ENCODE measurements around the gene DYNLT4.
A peak's percentile ranks its signal among the peaks of the same experiment; 100 is the strongest.

DYNLT4 gene

DNA sequence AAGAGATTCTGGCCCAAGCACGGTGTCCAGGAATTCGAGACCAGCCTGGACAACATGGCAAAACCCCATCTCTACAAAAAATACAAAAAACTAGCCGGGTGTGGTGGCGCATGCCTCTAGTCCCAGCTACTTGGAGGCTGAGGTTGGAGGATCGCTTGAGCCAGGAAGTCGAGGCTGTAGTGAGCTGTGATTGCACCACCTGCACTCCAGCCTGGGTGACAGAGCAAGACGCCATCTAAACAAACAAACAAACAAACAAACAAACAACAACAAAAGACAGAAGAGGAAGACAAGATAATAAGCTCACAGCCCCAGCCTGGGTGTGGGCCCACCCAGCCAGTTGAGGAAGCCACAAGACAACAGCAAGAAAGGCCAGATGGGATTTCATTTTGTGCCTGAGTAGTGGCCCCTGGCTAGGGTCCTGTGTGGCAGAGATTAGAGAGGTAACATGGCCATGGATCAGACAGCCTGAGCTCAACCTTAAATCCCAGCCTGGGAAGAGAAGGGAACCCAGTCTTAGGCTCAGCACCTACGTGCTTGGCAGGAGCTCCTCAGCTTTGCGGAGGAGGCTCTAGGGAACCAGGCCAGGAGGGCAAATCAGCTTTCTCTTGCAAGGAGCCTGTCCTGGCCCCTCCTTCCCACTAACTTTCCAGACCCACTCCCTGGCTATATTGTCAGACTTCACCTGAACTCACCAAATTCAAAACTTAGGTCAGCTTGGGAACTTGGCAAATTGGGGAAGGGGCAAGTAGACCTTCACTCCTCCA, 14.2 kb downstream of the DYNLT4 start:
- FAIRE-seq, result no peak

DNA sequence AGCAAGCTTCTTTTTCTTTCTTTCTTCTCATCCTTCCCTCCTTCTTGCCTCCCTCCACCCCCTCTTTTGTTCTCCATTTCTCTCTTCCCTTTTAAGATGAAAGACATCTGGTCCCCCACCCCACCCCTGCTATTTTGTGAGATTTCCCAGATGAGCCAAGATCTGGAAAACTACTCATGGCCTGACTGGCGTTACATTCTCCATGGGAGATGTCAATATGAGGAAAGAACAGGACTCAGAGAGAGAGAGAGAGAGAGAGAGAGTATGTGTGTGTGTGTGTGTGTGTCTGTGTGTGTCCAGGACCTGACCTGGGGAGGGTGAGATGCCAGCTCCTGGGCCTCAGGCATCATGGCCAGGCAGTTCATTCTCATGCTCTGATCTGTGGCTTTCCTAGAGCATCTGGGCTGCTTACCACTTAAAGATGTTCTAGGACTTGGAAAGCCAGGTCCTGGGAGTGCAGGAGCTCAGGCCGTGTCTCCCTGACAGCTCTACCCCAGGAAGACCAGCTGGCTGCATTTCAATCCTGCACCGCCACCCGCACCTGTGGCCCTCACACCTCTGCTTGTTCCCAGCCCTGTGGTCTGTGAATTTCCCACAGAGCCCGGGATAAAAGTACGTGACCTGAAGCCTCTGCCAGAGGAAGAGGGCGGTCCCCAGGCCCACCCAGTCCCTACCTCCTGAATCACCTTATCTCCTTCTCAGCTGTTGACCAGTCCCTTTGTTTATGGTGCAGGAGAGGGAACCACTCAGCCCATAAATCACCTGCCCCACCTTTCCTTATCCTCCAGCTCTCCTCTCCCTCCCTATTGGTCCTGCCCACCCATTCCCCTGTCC, 16.0 kb downstream of the DYNLT4 start:
- FAIRE-seq (no peak), DNase-seq (ENCODE audit: extremely low spot score, insufficient read length, low read depth) (no peak)

More for the DNA sequence above, 14.2 kb downstream of the DYNLT4 start:
- no peak for DNase-seq (ENCODE audit: extremely low spot score, insufficient read length, low read depth)

DNA sequence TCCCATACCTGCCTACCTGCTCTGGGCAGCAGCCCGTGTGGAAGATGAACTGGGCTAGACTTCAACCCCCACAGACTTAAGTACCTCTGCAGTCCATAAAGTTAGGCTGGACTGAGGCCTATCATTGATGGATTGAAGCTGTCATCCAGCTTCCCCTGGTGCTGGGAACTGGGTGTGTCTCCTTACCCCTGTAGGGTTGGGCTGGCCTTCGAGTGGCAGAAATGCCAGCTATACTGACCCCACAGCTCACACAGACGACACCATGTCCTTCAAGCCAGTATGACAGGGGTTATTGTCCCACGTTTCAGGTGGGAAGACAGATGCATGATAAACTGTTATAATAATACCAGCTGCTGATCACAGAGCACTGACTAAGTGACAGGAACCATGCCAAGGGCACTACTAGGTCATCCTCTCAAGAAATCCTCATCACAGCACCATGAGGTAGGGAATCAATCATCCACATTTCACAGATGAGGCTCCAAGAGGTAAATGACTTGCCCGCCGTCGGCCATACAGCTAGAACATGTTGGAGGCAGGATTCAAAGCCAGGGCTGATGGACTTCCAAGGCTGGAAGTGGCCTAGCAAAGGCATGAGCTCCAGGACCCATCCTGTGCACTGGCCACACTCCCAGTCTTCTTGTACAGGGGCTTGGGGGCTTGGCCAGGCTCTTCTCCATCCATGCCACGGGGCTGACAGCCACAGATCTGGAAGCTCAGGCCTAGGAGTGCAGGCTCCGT, 18.9 kb downstream of the DYNLT4 start, which contains the start of gene BEST4:
Gene BEST4, minus strand, starts transcription at position 51 of the 741 bp plus-strand sequence. CDS start 465 bp downstream, outside the sequence.
- DNase-seq (ENCODE audit: extremely low spot score, insufficient read length, low read depth) (no peak), FAIRE-seq (no peak)

- FAIRE-seq (no peak), DNase-seq (ENCODE audit: extremely low spot score, insufficient read length, low read depth) (no peak)
Measured at GRCh38 chr1:44787506-44787905, 19.6 kb downstream of the DYNLT4 start.

DNA sequence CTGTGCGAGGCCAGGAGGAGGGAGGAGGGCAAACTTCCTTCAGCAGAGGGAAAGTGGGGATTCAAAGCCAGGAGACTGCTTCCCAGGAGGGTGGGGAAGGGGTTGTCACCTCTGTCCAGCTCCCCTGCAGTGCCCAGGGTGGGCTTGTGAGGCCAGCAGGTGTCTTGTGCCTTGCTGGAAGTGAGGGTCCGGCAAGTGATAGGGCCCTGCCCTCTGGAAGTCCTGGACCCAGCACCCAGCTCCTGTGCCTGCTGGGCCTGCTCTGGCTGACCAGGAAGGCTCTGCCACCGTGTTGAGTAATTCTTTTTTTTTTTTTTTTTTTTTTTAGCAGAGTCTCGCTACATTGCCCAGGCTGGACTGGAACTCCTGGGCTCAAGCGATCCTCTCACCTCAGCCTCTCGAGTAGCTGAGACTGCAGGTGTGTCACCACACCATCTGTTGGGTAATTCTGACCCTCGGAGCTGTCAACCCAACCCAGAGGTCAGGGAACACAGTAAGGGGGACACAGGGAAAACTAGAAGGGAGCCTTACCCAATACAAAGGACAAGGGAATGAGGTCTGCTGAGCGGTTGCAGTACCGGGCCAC, 20.2 kb downstream of the DYNLT4 start:
- FAIRE-seq, result no peak
- no peak for DNase-seq (ENCODE audit: extremely low spot score, insufficient read length, low read depth)

- no peak for DNase-seq (ENCODE audit: extremely low spot score, insufficient read length, low read depth)
- peak; percentile 62 for FAIRE-seq
Measured at GRCh38 chr1:44786138-44786840, 20.9 kb downstream of the DYNLT4 start.

DNA sequence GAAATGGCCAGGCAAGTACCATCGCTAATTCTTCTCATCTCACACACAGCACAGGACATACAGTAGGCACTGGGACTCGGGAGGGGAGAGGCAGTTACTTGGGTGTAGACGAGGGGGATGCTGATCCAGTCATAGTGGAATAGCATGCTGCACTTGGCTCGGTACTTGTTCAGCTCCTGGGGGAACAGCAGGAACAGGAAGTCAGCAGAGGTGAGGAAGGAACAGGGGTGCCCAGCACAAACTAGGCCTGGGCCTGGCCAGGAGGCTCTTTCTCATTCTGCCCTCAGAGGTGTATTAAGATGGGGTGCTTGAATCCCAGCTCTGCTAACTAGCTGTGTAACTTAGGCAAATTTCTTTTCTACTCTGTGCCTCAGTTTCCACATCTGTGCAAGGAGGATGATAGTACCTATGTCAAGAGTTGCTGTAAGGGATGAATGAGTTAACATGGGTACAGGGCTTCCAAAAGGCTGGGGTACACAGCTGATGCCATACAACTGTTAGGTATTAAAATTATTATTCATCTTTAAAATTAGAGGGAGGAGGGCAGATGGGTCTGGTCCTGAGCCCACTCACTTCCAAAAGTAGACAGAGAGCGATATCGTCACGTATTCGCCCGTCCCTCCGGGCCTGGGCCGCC, 21.5 kb downstream of the DYNLT4 start:
- no peak for FAIRE-seq
- DNase-seq (ENCODE audit: extremely low spot score, insufficient read length, low read depth), result no peak

GRCh38 chr1:44785029-44785380, 22.1 kb downstream of the DYNLT4 start:
- no peak for FAIRE-seq
- DNase-seq (ENCODE audit: extremely low spot score, insufficient read length, low read depth), result no peak

DNA sequence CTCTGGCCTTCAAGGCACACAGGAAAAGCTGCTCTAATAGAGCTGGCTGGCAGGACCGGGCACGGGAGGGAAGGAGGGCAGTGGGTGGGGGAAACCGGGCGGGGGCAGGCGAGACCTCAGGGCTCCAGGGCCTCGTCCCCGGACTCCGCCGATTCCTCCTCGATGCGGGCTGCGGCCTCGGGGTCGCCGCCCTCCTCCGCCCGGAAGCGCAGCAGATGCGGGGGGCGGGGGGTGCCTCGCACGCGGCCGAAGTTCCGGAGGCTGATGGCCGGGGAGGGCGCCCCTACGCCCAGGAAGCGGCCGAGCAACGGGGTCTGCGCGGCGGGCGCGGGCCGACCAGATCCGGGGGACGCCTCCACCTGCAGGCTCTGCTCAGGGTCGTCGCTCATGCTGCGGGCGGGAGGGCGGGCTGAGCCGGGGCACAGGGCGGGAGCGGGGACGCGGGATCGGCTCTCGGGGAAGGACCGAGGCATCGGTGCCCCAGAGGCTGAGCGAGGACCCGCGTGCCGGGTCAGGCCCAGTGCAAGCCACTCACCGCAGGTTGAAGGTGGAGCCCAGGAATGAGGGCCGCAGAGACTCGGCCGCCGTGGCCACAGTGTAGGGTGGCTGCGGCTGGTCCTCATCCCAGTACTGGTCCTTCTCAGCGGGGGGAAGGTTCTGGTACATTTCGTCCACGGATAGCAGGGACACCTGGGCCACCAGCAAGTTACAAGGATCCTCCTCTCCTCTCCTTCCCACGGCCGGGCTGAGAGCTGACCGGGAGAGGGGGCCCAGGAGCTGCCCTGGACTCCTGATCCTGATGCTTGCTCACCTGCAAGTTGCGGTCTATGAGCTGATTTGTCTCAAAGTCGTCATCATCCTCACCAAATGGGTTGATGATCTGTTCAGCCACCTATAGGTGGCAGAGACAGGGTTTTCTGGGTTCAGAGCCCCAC, 22.8 kb downstream of the DYNLT4 start:
- FAIRE-seq (no peak), DNase-seq (ENCODE audit: extremely low spot score, insufficient read length, low read depth) (no peak)

DNA sequence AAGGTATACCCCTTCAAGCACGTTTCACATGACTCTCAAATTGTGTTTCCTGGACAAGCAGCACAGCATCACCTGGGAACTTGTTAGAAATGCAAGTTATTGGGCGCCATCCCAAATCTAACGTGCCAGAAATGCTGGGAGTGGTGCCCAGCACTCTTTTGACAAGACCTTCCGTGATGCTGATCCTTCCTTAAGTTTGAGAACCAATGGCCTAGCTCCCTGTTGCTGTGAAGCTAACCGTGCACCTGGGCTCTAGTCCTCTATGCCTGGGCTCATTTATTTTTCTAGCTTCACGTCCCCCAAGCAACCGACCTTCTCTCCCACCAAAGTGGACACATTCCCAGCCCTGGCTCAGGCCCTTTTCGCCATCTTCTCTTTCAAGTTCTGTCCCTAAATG, 23.5 kb downstream of the DYNLT4 start:
- no peak for DNase-seq (ENCODE audit: extremely low spot score, insufficient read length, low read depth)
- FAIRE-seq, result no peak

DNA sequence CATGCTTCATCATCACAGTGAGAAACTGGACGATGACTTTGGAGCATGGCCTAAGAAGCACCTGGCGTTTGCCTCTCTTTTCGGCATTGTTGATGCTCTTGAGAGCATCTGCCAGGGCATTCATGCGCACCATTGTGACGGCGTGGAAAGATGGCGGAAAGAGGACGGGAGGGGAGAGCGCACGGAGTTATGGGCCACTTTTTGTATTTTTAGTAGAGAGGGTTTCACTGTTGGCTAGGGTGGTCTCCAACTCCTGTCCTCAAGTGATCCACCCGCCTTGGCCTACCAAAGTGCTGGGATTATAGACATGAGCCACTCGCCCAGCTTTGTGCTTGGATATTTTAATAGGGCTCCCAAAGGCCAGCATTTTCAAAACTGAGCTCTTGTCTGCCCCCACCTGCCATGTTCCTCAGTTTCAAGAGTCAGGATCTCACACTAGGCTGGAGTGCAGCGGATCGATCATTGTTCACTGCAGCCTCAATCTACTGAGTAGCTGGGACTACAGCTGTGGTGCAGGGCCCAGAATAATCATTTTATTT, 26.5 kb downstream of the DYNLT4 start:
- DNase-seq (ENCODE audit: extremely low spot score, insufficient read length, low read depth) (no peak), FAIRE-seq (no peak)

DNA sequence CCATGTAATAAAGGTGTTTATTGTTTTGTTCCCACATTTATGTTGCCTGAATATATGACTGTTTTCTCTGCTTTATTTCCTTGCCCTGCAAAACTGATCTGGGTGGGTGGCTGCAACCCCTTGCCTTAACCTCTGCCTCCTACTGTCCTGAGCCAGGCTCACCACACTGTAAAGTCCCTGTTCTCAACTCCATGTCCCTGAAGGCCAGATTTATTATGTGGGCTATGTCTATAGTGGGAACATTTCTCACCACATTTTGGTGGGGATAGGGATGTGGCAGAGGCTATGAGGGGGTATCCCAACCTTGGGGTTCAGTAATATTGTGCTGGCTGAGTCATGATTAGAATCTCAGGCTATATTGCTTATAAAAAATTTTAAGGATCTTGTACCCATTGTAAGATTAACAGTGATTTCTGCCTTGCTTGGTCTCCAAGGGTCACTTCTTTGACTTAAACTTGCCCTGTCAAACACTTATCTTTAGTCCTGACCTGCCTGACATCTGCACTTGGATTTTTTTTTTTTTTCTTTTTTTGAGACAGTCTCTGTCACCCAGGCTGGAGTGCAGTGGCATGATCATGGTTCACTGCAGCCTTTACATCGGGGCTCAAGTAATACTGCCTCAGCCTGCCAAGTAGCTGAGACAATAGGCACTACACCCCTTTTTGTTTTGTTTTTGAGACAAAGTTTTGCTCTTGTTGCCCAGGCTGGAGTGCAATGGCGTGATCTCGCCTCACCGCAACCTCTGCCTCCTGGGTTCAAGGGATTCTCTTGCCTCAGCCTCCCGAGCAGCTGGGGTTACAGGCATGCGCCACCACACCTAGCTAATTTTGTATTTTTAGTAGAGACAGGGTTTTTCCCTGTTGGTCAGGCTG, 28.2 kb downstream of the DYNLT4 start:
- FAIRE-seq (no peak), DNase-seq (ENCODE audit: extremely low spot score, insufficient read length, low read depth) (no peak)

- no peak for FAIRE-seq
- DNase-seq (ENCODE audit: extremely low spot score, insufficient read length, low read depth), result no peak
Measured at GRCh38 chr1:44777969-44778635, 29.0 kb downstream of the DYNLT4 start.

DNA sequence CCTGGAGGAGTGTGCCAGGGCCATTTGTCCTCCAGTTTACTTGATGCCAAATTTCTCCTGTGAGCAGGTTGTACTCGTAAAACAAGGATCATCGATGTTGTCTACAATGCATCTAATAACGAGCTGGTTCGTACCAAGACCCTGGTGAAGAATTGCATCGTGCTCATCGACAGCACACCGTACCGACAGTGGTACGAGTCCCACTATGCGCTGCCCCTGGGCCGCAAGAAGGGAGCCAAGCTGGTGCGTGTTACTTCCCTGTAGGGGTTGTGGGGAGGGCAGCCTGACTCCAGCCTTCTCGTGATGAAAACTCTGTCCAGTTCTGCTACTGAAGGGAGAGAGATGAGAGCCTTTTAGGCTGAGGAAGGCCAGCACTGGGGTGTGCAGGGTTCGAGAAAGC, 29.6 kb downstream of the DYNLT4 start:
- FAIRE-seq, result no peak
- DNase-seq (ENCODE audit: extremely low spot score, insufficient read length, low read depth), result no peak

- DNase-seq (ENCODE audit: extremely low spot score, insufficient read length, low read depth) (no peak), FAIRE-seq (no peak)
Measured at GRCh38 chr1:44776730-44777068, 30.5 kb downstream of the DYNLT4 start.

DNA sequence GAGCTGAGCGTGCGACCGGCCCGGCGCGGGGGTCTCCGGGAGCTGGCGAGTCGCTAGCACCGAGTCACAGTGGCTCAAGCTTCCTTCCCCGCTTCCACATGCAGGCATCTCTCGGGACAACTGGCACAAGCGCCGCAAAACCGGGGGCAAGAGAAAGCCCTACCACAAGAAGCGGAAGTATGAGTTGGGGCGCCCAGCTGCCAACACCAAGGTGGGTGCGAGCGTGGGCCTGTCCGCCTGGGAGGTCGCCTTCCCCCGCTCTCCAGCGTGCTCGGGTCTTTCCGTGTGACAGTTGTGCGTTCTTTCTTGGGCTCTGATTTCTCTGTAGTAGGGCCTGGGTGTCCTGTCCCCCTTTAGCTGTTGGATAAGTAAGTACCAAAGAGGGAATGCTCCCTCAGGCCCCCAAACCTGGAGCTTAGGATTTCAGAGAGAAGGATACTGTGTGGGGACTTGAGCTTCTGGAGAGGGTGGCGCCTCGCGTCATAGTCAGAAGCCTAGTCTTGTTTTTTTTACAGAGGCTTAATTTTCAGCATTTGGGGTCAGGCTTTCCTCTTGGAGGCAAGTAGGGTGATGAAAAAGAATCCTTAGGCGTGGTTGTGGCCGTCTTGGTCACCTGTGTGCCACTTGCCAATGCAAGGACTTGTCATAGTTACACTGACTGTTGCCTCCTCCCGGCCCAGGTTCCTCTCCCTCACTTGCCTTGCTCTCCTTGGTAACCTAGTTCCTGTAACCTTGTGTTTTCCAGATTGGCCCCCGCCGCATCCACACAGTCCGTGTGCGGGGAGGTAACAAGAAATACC, 31.0 kb downstream of the DYNLT4 start:
- no peak for DNase-seq (ENCODE audit: extremely low spot score, insufficient read length, low read depth)

More for the DNA sequence above, 31.0 kb downstream of the DYNLT4 start:
- no peak for FAIRE-seq

All from GM18507 (cell line).